Cerebellar cortex (tissue), 1 donor: Measurements from ENCODE around the gene NAV1.
"Not testable (repeated sequence)": the region's sequence is repeated elsewhere in the genome, so short reads cannot be mapped to it uniquely, and the experiment has no call there.

ENCODE experiments used
- DNase-seq: peaks from one replicate; pipeline ENCODE4 v3.0.0-alpha.2; 2015; ENCODE audit warnings: low spot score

The NAV1 gene

GRCh38 chr1:201528631-201529252 is 10.2 kb upstream of the NAV1 start:
- no peak for DNase-seq

DNA sequence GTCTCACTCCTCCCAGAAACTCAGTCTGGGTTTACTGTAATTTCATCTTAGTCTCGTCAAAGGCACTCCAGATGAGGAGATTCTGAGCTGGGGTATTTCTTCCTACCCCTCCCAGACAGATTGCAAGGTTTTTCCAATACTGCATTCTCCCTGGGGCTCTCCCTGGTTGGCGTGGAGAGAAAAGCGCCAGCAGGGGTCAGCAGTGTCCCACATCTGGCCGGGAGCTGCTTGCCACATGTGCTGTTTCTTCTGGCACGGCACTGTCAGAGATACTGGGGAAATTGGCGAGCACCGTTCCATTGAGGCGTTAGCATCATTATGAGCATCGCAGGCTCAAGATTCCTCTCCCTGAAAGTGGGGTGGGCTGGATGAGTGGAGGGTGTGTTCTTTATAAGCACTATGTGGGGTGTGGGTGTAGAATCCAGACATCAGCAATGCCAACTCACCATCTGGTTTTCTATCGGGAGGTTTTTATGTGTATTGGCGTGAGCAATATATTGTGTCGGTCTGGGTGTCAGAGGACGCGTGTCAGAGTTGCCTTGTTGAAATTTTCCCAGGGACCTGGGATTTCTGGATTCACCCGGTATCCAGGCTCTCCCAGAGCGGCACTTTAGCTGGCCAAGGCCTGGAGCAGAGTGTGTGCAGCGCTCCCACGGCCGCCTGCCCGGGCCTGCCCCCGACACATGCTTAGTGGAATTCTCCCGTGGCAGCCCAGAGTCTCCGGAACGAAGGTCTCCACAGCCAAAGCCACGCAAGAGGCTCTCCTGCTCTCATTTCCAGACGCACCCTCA is 8.0 kb upstream of the NAV1 start:
- peak; percentile 72 for DNase-seq

GRCh38 chr1:201531551-201532425 is 7.1 kb upstream of the NAV1 start:
- peak; percentile 27 for DNase-seq

DNA sequence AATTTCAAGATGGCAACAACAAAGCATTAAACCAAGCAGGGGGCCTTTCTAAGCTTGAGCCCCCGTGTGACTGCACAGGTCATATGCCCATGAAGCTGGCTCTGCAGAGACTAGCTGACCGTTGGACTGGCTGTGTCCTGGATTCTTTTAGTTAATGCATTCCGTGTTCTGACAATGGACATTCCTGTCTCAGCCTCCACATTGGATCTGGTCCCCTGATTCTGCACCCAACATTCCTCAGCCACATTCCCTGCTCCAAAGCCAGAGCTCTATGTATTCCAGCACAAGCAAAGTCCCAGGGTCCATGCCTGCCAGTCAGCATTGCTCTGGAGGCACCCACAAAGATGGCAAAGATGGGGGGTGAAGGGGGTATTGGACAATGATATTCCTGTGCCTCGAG is 5.1 kb upstream of the NAV1 start:
- DNase-seq, result no peak

- no peak for DNase-seq
These were observed 3.6 kb upstream of the NAV1 start for GRCh38 chr1:201535046-201535918.

GRCh38 chr1:201535919-201536245 is 3.0 kb upstream of the NAV1 start:
- no peak for DNase-seq

DNA sequence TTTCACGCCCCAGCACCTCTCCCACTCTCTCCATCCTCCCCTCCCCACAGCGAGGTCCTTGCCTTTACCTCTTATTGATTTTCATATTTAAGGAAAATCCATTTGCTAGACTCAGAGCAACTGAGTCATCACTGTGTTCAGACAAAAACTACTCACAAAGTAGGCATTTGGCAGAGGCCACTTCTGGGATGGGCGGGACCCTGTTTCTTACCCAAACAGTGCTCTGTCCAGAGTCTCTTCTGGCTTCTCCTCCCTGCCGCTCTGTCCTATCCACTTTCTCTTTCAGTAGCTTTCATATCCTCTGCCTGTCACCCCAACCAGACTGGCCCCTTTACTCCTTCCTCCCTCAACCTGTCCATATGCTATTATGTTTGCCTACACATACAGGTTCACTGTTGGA is 2.4 kb upstream of the NAV1 start:
- DNase-seq, result no peak

GRCh38 chr1:201537028-201537427 is 1.9 kb upstream of the NAV1 start:
- no peak for DNase-seq

DNA sequence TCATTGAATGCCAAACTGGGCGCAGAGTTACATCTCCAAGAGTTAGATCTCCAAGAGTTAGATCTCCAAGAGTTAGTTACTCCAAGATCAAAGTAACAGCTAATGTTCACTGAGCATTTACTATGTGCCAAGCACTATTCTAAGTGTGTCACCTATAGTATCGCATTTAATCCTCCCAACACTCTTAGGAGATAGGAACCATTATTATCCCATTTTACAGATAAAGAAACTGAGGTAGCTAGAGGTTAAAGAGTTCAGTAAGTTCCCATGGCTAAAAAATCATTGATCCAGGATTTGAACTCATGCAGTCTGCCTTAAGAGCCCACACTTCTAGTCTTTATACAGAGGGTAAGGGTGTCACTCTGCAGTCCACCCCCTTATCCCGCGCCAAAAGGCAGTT is 1.5 kb upstream of the NAV1 start:
- no peak for DNase-seq

- peak; percentile 41 for DNase-seq
These were observed 876 bp upstream of the NAV1 start for GRCh38 chr1:201537891-201538611.

DNA sequence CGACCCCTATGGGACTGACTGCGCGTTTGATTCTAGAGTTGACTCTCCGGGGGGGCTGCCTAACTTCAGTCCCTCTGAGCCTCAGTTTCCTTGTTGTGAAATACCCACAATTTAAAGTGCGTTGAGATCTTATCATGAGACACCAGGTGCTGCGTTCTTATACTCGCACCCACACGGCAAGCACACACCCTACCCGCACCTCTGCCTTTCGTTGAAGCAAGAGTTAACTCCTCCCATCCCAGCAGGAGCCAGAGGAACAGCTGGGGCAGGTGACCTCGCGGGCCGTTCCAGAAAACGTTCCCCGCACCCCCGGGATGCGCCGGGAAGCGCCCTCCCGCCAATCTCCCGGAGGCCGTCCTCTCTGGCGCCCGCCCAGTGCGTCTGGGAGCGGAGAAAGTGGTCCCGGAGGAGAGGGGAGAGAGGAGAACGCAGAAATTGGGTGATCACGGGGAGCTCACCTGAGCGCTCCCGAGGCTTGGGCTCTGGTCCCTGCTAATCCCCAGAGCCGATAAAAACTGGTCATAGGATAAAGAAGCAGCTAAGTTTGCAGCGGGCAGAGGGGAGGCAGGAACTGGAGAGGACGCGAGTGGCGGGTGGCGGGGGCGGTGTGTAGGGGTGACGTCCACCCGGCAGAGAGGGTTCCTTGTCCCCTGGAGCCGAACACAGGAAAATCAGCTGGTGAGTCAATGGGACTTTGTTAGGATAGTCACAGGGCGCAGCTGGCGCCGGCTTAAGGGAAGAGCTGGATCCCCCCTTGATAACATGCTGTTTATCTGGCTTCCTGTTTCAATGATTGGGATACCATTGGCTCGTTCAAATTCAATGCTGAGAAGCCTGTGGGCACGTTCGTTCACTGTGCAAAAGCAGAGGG is 869 bp downstream of the NAV1 start:
- no peak for DNase-seq

DNA sequence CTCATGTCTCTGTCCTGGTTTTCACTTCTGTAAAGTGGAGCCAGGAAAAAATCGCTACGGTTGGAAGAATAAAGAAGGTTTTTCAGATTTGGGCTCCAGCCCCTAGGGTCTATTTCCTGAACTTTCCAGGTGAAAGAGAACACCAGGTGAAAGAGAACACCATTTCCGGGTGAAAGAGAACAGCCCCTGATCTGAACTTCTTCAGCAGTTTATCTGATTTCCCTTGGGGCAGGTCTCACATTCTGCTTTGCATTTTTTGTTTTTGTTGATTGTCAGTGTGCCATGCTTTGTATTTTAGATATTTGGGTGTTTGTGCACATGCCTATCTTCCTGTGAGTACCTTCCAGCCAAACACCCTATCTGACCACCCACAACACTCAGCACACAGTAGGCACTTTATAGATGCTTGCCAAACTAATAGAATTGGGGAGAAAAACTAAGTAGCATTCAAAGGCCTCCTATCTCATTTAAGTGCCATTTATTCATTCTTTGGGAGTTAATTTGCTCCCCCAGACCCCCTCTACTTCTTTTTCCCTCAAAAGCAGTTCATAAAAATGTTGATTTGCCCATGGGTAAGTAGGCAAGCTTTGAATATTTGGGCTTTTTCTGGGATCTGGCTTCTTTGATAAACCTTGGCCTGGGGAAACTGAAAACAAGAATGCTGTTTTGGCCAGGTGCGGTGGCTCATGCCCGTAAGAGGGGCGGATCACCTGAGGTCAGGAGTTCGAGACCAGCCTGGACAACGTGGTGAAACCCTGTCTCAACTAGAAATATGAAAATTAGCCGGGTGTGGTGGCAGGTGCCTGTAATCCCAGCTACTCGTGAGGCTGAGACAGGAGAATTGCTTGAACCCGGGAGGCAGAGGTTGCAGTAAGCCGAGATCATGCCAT is 2.2 kb downstream of the NAV1 start:
- no peak for DNase-seq

DNA sequence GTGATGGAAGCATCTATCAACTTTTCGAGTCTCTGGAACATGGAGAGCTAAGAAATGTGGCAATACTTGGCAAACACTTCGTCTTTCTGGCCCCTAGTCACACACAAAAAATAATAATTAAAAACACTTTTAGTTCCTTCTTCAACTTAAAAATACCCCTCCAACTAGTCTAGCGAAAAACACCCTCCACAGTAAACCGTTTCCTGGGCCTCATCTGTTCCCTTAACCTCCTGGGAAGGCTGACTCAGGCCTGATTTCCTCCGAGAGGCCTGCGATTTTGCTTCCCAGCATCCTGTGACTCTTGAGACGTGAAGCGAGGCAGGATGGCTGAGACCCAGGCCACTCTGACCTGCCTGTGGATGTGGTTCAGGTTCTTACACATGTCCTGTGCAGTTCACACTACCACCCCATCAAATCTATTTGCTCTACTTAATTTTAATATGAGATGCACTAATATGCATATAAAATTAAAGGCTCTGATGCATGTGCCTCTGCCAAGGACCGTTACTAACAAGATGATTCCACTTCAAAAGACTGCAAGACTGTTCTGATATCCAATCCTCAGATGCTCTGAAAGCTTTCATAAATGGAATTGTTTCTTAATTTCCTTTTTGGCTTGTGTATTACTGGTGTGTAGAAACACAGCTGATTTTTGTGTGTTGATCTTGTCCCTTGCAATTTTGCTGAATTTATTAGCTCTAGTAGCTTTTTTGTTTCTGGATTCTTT is 3.5 kb downstream of the NAV1 start:
- no peak for DNase-seq

- no peak for DNase-seq
These were observed 5.1 kb downstream of the NAV1 start for GRCh38 chr1:201543871-201544642.

DNA sequence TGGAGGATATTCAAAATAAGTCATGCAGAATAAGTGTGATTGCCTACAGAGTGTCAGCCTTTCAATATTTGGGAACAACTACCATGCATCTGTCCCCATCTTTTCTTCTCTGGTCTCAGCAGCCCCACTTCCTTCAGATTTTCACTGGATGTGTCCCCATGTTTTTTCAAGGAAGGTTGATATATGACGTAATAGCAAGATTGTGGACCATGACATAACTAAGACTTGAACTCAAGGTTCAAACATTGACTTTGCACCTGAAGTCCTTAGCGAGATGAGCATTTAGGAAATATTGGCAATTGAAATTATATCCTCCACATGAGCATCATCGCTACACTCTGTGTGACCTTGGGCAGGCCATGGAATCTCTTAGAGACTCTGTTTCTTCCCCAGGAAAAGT is 5.8 kb downstream of the NAV1 start:
- no peak for DNase-seq

DNA sequence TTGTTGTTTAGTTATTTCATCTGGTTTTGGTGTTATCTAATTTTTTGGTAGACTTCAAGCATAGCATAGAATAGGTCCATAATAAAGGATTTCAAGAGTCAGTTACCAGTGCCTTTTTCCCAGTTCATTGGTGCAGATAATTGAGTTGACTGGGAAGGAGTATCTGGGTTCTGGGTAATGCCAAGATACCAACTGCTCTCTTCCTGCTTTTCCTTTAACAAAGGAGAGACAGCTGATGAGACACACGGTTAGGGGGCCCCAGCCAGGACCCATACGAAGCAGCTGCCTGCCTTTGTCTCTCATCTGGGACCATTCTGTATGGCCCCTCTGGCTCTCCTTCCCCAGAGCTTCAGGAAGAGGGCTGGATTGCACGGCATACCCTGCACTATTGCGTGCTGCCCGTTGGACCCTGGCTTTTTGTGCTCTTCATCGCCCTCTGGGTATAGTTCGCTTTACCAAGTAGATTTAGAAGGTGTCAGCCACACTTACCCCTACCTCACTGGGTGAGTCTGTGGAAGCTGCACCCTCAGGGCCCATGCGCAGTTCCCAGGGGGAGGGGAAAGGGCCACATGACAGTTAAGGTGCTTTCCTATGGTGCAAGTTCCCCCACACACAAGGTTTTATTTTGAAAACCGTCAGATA is 7.0 kb downstream of the NAV1 start:
- DNase-seq, result no peak

DNA sequence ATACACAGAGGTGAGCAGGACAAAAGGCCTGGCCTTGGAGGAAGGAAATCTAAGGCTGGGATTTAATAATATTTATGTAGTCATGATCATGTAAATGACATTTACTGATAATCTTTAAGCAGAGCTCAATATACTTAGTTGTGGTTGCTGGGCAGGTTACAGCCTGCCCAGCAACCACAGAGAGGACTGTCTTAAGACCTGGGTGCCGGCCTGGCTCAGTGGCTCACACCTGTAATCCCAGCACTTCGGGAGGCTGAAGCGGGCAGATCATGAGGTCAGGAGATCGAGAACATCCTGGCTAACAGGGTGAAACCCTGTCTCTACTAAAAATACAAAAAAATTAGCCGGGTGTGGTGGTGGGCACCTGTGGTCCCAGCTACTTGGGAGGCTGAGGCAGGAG is 10.6 kb downstream of the NAV1 start:
- DNase-seq, result not testable (repeated sequence)
